Fibroblast of lung (primary cell): ENCODE measurements around the gene NTRK3.

Experiments used
- EZH2 ChIP-seq: IDR thresholded peaks from 2 replicates; pipeline ENCODE4 v1.5.1; 2012; ENCODE audit warnings: low read length, control low read depth, mild to moderate bottlenecking; ENCODE audit errors: missing control alignments
- TF ChIP-seq, protein P1 (sequence below), 2 donors: IDR thresholded peaks in 1 of 2; conservative IDR thresholded peaks in 1 of 2; 1 replicate in 1 of 2; 2 replicates in 1 of 2; pipeline ENCODE4 v1.5.1; 2011 to 2012; ENCODE audit warnings: low read length in 2 of 2, control low read depth in 1 of 2, inconsistent platforms in 1 of 2, low read depth in 1 of 2, mild to moderate bottlenecking in 1 of 2

DNA sequence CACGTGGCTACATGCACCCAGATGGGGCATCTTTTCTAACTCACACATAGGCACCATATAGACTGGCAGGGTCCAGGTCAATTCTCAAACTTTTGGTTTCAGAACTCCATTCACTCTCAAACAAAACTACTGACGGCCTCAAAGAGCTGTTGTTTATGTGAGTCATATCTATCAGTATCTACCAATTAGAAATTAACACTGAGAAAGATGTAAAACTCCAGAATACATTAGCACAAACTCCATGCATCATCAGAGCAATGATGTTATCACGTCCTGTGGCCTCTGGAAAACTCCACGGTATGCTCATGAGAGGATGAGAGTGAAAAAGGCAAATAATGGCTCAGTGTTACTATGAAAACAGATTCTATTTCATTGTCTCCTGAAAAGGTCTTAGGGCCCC is 116.1 kb downstream of the NTRK3 start:
- TF ChIP-seq, protein P1, sequence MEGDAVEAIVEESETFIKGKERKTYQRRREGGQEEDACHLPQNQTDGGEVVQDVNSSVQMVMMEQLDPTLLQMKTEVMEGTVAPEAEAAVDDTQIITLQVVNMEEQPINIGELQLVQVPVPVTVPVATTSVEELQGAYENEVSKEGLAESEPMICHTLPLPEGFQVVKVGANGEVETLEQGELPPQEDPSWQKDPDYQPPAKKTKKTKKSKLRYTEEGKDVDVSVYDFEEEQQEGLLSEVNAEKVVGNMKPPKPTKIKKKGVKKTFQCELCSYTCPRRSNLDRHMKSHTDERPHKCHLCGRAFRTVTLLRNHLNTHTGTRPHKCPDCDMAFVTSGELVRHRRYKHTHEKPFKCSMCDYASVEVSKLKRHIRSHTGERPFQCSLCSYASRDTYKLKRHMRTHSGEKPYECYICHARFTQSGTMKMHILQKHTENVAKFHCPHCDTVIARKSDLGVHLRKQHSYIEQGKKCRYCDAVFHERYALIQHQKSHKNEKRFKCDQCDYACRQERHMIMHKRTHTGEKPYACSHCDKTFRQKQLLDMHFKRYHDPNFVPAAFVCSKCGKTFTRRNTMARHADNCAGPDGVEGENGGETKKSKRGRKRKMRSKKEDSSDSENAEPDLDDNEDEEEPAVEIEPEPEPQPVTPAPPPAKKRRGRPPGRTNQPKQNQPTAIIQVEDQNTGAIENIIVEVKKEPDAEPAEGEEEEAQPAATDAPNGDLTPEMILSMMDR (conservative IDR thresholded peaks at IDR 0.05 in 1 of 2, IDR thresholded peaks at IDR 0.05 in 1 of 2; ENCODE audit: low read depth in 1 of 2, low read length in 2 of 2): no peak
- no peak for TF ChIP-seq EZH2
